Rectal smooth muscle tissue (tissue), 1 donor: ENCODE results near the gene RNASE13.
A peak's percentile ranks its signal among the peaks of the same experiment; 100 is the strongest.

Experiments used
- H3K27ac ChIP-seq: one replicate; pipeline ENCODE4 v1.7.0; 2013; ENCODE audit warnings: low read depth, low read length, inconsistent platforms
- H3K27me3 ChIP-seq: one replicate; pipeline ENCODE4 v1.7.0; 2013; ENCODE audit warnings: low read length; ENCODE audit not compliant: control insufficient read depth, insufficient read depth
- H3K36me3 ChIP-seq: one replicate; pipeline ENCODE4 v1.7.0; 2013; ENCODE audit warnings: low read length; ENCODE audit not compliant: control insufficient read depth, insufficient read depth
- H3K4me1 ChIP-seq: one replicate; pipeline ENCODE4 v1.7.0; 2013; ENCODE audit warnings: low read length; ENCODE audit not compliant: control insufficient read depth, insufficient read depth
- H3K4me3 ChIP-seq: one replicate; pipeline ENCODE4 v1.7.0; 2013; ENCODE audit warnings: low read length
- H3K9ac ChIP-seq: one replicate; pipeline ENCODE4 v1.7.0; 2013; ENCODE audit warnings: low read length

Gene RNASE13

GRCh38 chr14:21059842-21060613 is 25.4 kb upstream of the RNASE13 start:
- H3K27me3 ChIP-seq: no peaks in the 10 kb centered on the region
- H3K4me1 ChIP-seq: peaks cover 2% of the 10 kb centered on the region
- no peaks in the 10 kb centered on the region for H3K36me3 ChIP-seq
- H3K4me3 ChIP-seq: peak overlapping the region; percentile 22
- H3K27ac ChIP-seq: no peak overlapping the region
- no peak overlapping the region for H3K9ac ChIP-seq

GRCh38 chr14:21058903-21059302 is 24.3 kb upstream of the RNASE13 start:
- H3K27me3 ChIP-seq: no peaks in the 10 kb centered on the region
- no peak overlapping the region for H3K9ac ChIP-seq
- H3K27ac ChIP-seq: no peak overlapping the region
- no peak overlapping the region for H3K4me3 ChIP-seq
- H3K4me1 ChIP-seq: peaks cover 2% of the 10 kb centered on the region
- no peaks in the 10 kb centered on the region for H3K36me3 ChIP-seq

GRCh38 chr14:21057803-21058675 is 23.4 kb upstream of the RNASE13 start, which contains the start of gene RNASE8:
Gene RNASE8, plus strand, starts transcription at chr14:21057822. Its CDS starts 71 bp downstream, at chr14:21057893.
- no peak within 1 kb of the TSS for H3K27ac ChIP-seq
- H3K27me3 ChIP-seq: no peaks in the 10 kb centered on the region
- H3K4me3 ChIP-seq: no peak within 1 kb of the TSS
- H3K9ac ChIP-seq: no peak within 1 kb of the TSS
- H3K4me1 ChIP-seq: peaks cover 1% of the 10 kb centered on the region
- H3K36me3 ChIP-seq: no peaks in the 10 kb centered on the region

- H3K27ac ChIP-seq: no peak overlapping the region
- no peak overlapping the region for H3K9ac ChIP-seq
- no peaks in the 10 kb centered on the region for H3K4me1 ChIP-seq
- no peak overlapping the region for H3K4me3 ChIP-seq
- H3K36me3 ChIP-seq: no peaks in the 10 kb centered on the region
- no peaks in the 10 kb centered on the region for H3K27me3 ChIP-seq
Measured at GRCh38 chr14:21056520-21057163, 22.0 kb upstream of the RNASE13 start.

GRCh38 chr14:21055432-21056117 is 21.0 kb upstream of the RNASE13 start:
- H3K27me3 ChIP-seq: no peaks in the 10 kb centered on the region
- H3K36me3 ChIP-seq: no peaks in the 10 kb centered on the region
- H3K4me3 ChIP-seq: no peak overlapping the region
- H3K9ac ChIP-seq: no peak overlapping the region
- no peak overlapping the region for H3K27ac ChIP-seq
- no peaks in the 10 kb centered on the region for H3K4me1 ChIP-seq

- no peaks in the 10 kb centered on the region for H3K4me1 ChIP-seq
- H3K9ac ChIP-seq: no peak overlapping the region
- H3K27ac ChIP-seq: no peak overlapping the region
- H3K36me3 ChIP-seq: no peaks in the 10 kb centered on the region
- no peaks in the 10 kb centered on the region for H3K27me3 ChIP-seq
- H3K4me3 ChIP-seq: no peak overlapping the region
Measured at GRCh38 chr14:21054768-21055145, 20.1 kb upstream of the RNASE13 start.

GRCh38 chr14:21054123-21054767 is 19.6 kb upstream of the RNASE13 start:
- Histone ChIP-seq H3K4me3 (no peak overlapping the region), H3K27me3 (no peaks in the 10 kb centered on the region), H3K27ac (no peak overlapping the region), H3K36me3 (no peaks in the 10 kb centered on the region), H3K9ac (no peak overlapping the region), H3K4me1 (no peaks in the 10 kb centered on the region)

- no peaks in the 10 kb centered on the region for H3K36me3 ChIP-seq
- no peak overlapping the region for H3K4me3 ChIP-seq
- H3K27ac ChIP-seq: no peak overlapping the region
- no peaks in the 10 kb centered on the region for H3K4me1 ChIP-seq
- no peaks in the 10 kb centered on the region for H3K27me3 ChIP-seq
- no peak overlapping the region for H3K9ac ChIP-seq
Measured at GRCh38 chr14:21053184-21054122, 18.8 kb upstream of the RNASE13 start.

- Histone ChIP-seq H3K9ac (no peak overlapping the region), H3K27ac (no peak overlapping the region), H3K36me3 (no peaks in the 10 kb centered on the region), H3K27me3 (no peaks in the 10 kb centered on the region), H3K4me3 (no peak overlapping the region), H3K4me1 (no peaks in the 10 kb centered on the region)
Measured at GRCh38 chr14:21050597-21050996, 16.0 kb upstream of the RNASE13 start.

GRCh38 chr14:21049271-21049673 is 14.7 kb upstream of the RNASE13 start:
- H3K27me3 ChIP-seq: no peaks in the 10 kb centered on the region
- no peak overlapping the region for H3K27ac ChIP-seq
- no peaks in the 10 kb centered on the region for H3K36me3 ChIP-seq
- H3K9ac ChIP-seq: no peak overlapping the region
- no peaks in the 10 kb centered on the region for H3K4me1 ChIP-seq
- no peak overlapping the region for H3K4me3 ChIP-seq

GRCh38 chr14:21048638-21049037 is 14.0 kb upstream of the RNASE13 start:
- H3K27ac ChIP-seq: no peak overlapping the region

More at GRCh38 chr14:21048638-21049037, 14.0 kb upstream of the RNASE13 start:
- H3K9ac ChIP-seq: no peak overlapping the region
- no peak overlapping the region for H3K4me3 ChIP-seq
- H3K36me3 ChIP-seq: no peaks in the 10 kb centered on the region
- no peaks in the 10 kb centered on the region for H3K27me3 ChIP-seq
- no peaks in the 10 kb centered on the region for H3K4me1 ChIP-seq
